HepG2 (cell line): Measurements from ENCODE around the gene AKAP1. TPM values are rescaled to one million over a fixed set of nuclear protein-coding genes. Genes with fewer than 3 reads are reported as not detected.

Experiments used
- CHD4 ChIP-seq: fragments of 200-600 bp; sonication (generic); IDR thresholded peaks from 2 replicates; pipeline ENCODE4 v1.7.0; 2017; ENCODE audit warnings: mild to moderate bottlenecking, low read length, borderline replicate concordance
- NCOA1 ChIP-seq: sonication (generic); formaldehyde crosslinking; IDR thresholded peaks from 2 replicates; pipeline ENCODE4 v1.9.0; 2021; ENCODE audit warnings: missing genetic modification reagents
- NFKB2 ChIP-seq: sonication (generic); formaldehyde crosslinking; IDR thresholded peaks from 2 replicates; pipeline ENCODE4 v1.4.0; 2020; ENCODE audit warnings: missing genetic modification reagents, borderline replicate concordance
- PHF8 ChIP-seq: sonication (generic); formaldehyde crosslinking; IDR thresholded peaks from 2 replicates; pipeline ENCODE4 v1.5.0; 2020; ENCODE audit warnings: missing genetic modification reagents
- RAD51 ChIP-seq: fragments of 450-650 bp; IDR thresholded peaks from 2 replicates; pipeline ENCODE4 v1.6.1; 2016; ENCODE audit warnings: borderline replicate concordance
- RNF2 ChIP-seq: fragments of 450-650 bp; conservative IDR thresholded peaks from 2 replicates; pipeline ENCODE4 v1.6.1; 2016; ENCODE audit warnings: low read depth
- STAG1 ChIP-seq: sonication (generic); formaldehyde crosslinking; IDR thresholded peaks from 2 replicates; pipeline ENCODE4 v1.4.0; 2020; ENCODE audit warnings: missing genetic modification reagents
- TCF7L2 ChIP-seq: IDR thresholded peaks from 2 replicates; pipeline ENCODE4 v1.6.1; 2011; ENCODE audit warnings: mild to moderate bottlenecking, low read depth, low read length, moderate library complexity
- TOPORS ChIP-seq: sonication (generic); formaldehyde crosslinking; IDR thresholded peaks from 2 replicates; pipeline ENCODE4 v1.8.0; 2023; ENCODE audit warnings: mild to moderate bottlenecking, missing genetic modification reagents
- ZFP91 ChIP-seq: sonication (generic); formaldehyde crosslinking; IDR thresholded peaks from 2 replicates; pipeline ENCODE4 v1.9.0; 2022; ENCODE audit warnings: missing genetic modification reagents, mild to moderate bottlenecking, borderline replicate concordance
- ZNF605 ChIP-seq: sonication (generic); formaldehyde crosslinking; IDR thresholded peaks from 2 replicates; pipeline ENCODE4 v1.8.0; 2022; ENCODE audit warnings: mild to moderate bottlenecking, missing genetic modification reagents
- ZNF652 ChIP-seq: IDR thresholded peaks from 2 replicates; pipeline ENCODE4 v1.6.1; 2016; ENCODE audit warnings: low read depth, borderline replicate concordance
- ZNF816 ChIP-seq: sonication (generic); formaldehyde crosslinking; IDR thresholded peaks from 2 replicates; pipeline ENCODE4 v1.8.0; 2022; ENCODE audit warnings: missing genetic modification reagents, mild to moderate bottlenecking, borderline replicate concordance
- ZNF878 ChIP-seq: sonication (generic); formaldehyde crosslinking; IDR thresholded peaks from 2 replicates; pipeline ENCODE4 v1.8.1; 2023; ENCODE audit warnings: mild to moderate bottlenecking, missing genetic modification reagents, moderate library complexity
- ZNF883 ChIP-seq: sonication (generic); formaldehyde crosslinking; IDR thresholded peaks from 2 replicates; pipeline ENCODE4 v1.5.1; 2020; ENCODE audit warnings: mild to moderate bottlenecking, missing genetic modification reagents; ENCODE audit errors: not compliant biosample characterization
- polyA plus RNA-seq, 8 experiments: library from polyadenylated mRNA; depleted of rRNA in 3 of 8; stranded (reverse) in 7 of 8; unstranded in 1 of 8; fragments of >200 nt; fragmentation: Illumina TruSeq in 4 of 8; extraction: Trizol in 4 of 8; gene quantifications; 2 replicates each; pipeline versions ENCODE4 v1.2.1 to v1.2.3, GENCODE V29; 2011 to 2016; ENCODE audit warnings: low read depth in 4 of 8, missing spikeins in 1 of 8, mixed read lengths in 1 of 8; ENCODE audit not compliant: insufficient read depth in 1 of 8
- total RNA-seq, 5 experiments: library from RNA; depleted of rRNA; stranded (reverse); fragments of >200 nt; fragmentation: Illumina TruSeq; extraction: Trizol; gene quantifications; 2 replicates each; pipeline ENCODE4 v1.2.3, GENCODE V29; 2016; ENCODE audit warnings: low read depth in 1 of 5
- TF ChIP-seq, protein P1 (sequence below): sonication (generic); formaldehyde crosslinking; IDR thresholded peaks from 2 replicates; pipeline ENCODE4 v1.4.0; 2020; ENCODE audit warnings: mild to moderate bottlenecking, missing genetic modification reagents
- TF ChIP-seq, protein P2 (sequence below): IDR thresholded peaks from 2 replicates; pipeline ENCODE4 v1.6.1; 2016
- TF ChIP-seq, protein P3 (sequence below): sonication (generic); formaldehyde crosslinking; IDR thresholded peaks from 2 replicates; pipeline ENCODE4 v1.5.0; 2020; ENCODE audit warnings: mild to moderate bottlenecking, missing genetic modification reagents, borderline replicate concordance
- TF ChIP-seq, protein P4 (sequence below): sonication (generic); formaldehyde crosslinking; IDR thresholded peaks from 2 replicates; pipeline ENCODE4 v1.5.0; 2020; ENCODE audit warnings: missing genetic modification reagents

AKAP1 gene
- total and polyA plus RNA-seq, 2 of the 13 experiments (the other 11 are each of a cell fraction or from before 2014, with no cell fraction given) = 101 to 131 TPM

- TF ChIP-seq ZFP91 (CRISPR knock-in tag) (0 out of 2 replicates have a peak, but pooled peaks have one; percentile 14), RNF2 (no peak), RAD51 (no peak), TOPORS (CRISPR knock-in tag) (no peak), CHD4 (no peak), ZNF816 (CRISPR knock-in tag) (no peak), STAG1 (CRISPR knock-in tag) (no peak), ZNF883 (CRISPR knock-in tag) (no peak), TCF7L2 (no peak), PHF8 (CRISPR knock-in tag) (no peak), ZNF652 (CRISPR knock-in tag) (no peak), ZNF878 (CRISPR knock-in tag) (no peak), ZNF605 (CRISPR knock-in tag) (0 out of 2 replicates have a peak, but pooled peaks have one; percentile 37), NFKB2 (CRISPR knock-in tag) (peak; percentile 11; the same call in 1 of the 2 replicates), NCOA1 (CRISPR knock-in tag) (no peak)
- TF ChIP-seq, protein P1, sequence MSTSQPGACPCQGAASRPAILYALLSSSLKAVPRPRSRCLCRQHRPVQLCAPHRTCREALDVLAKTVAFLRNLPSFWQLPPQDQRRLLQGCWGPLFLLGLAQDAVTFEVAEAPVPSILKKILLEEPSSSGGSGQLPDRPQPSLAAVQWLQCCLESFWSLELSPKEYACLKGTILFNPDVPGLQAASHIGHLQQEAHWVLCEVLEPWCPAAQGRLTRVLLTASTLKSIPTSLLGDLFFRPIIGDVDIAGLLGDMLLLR (CRISPR knock-in tag) = peak; percentile 13; the same call in 1 of the 2 replicates
- TF ChIP-seq, protein P2, sequence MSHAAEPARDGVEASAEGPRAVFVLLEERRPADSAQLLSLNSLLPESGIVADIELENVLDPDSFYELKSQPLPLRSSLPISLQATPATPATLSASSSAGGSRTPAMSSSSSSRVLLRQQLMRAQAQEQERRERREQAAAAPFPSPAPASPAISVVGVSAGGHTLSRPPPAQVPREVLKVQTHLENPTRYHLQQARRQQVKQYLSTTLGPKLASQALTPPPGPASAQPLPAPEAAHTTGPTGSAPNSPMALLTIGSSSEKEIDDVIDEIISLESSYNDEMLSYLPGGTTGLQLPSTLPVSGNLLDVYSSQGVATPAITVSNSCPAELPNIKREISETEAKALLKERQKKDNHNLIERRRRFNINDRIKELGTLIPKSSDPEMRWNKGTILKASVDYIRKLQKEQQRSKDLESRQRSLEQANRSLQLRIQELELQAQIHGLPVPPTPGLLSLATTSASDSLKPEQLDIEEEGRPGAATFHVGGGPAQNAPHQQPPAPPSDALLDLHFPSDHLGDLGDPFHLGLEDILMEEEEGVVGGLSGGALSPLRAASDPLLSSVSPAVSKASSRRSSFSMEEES = no peak
- TF ChIP-seq, protein P3, sequence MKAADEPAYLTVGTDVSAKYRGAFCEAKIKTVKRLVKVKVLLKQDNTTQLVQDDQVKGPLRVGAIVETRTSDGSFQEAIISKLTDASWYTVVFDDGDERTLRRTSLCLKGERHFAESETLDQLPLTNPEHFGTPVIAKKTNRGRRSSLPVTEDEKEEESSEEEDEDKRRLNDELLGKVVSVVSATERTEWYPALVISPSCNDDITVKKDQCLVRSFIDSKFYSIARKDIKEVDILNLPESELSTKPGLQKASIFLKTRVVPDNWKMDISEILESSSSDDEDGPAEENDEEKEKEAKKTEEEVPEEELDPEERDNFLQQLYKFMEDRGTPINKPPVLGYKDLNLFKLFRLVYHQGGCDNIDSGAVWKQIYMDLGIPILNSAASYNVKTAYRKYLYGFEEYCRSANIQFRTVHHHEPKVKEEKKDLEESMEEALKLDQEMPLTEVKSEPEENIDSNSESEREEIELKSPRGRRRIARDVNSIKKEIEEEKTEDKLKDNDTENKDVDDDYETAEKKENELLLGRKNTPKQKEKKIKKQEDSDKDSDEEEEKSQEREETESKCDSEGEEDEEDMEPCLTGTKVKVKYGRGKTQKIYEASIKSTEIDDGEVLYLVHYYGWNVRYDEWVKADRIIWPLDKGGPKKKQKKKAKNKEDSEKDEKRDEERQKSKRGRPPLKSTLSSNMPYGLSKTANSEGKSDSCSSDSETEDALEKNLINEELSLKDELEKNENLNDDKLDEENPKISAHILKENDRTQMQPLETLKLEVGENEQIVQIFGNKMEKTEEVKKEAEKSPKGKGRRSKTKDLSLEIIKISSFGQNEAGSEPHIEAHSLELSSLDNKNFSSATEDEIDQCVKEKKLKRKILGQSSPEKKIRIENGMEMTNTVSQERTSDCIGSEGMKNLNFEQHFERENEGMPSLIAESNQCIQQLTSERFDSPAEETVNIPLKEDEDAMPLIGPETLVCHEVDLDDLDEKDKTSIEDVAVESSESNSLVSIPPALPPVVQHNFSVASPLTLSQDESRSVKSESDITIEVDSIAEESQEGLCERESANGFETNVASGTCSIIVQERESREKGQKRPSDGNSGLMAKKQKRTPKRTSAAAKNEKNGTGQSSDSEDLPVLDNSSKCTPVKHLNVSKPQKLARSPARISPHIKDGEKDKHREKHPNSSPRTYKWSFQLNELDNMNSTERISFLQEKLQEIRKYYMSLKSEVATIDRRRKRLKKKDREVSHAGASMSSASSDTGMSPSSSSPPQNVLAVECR = 0 out of 2 replicates have a peak, but pooled peaks have one; percentile 25
- TF ChIP-seq, protein P4, sequence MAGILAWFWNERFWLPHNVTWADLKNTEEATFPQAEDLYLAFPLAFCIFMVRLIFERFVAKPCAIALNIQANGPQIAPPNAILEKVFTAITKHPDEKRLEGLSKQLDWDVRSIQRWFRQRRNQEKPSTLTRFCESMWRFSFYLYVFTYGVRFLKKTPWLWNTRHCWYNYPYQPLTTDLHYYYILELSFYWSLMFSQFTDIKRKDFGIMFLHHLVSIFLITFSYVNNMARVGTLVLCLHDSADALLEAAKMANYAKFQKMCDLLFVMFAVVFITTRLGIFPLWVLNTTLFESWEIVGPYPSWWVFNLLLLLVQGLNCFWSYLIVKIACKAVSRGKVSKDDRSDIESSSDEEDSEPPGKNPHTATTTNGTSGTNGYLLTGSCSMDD (CRISPR knock-in tag) = no peak
These were observed 21.9 kb downstream of the AKAP1 start (continued) for GRCh38 chr17:57106836-57107497.
